CD14-positive monocyte (primary cell): Measurements from ENCODE around the gene KRTAP5-9. TPM values are rescaled to one million over a fixed set of nuclear protein-coding genes. Genes with fewer than 3 reads are reported as not detected.

Experiments used
- DNase-seq, 3 donors: peaks; one replicate each; pipeline ENCODE4 v3.0.0-alpha.2; 2011 to 2022
- H2AFZ ChIP-seq: 2 replicates; pipeline ENCODE4 v1.6.0; 2012; ENCODE audit warnings: mild to moderate bottlenecking, low read depth, low read length, inconsistent platforms; ENCODE audit not compliant: insufficient read depth, poor library complexity, severe bottlenecking
- H3K27ac ChIP-seq, 2 donors: 1 replicate in 1 of 2; 2 replicates in 1 of 2; pipeline ENCODE4 v1.5.1; 2012 to 2013; ENCODE audit warnings: low read length in 2 of 2, control low read depth in 1 of 2, inconsistent platforms in 1 of 2, low read depth in 1 of 2, mild to moderate bottlenecking in 1 of 2
- H3K27me3 ChIP-seq, 2 donors: one replicate each; pipeline versions ENCODE4 v1.6.0 to v1.6.1; 2011 to 2013; ENCODE audit warnings: low read length in 2 of 2; ENCODE audit not compliant: control insufficient read depth in 2 of 2, insufficient read depth in 2 of 2
- H3K36me3 ChIP-seq, 2 donors: replicated peaks in 1 of 2; 1 replicate in 1 of 2; 2 replicates in 1 of 2; pipeline versions ENCODE4 v1.5.1 to v1.6.1; 2012 to 2013; ENCODE audit warnings: low read length in 2 of 2, control low read depth in 1 of 2, inconsistent platforms in 1 of 2, mild to moderate bottlenecking in 1 of 2; ENCODE audit not compliant: insufficient read depth in 2 of 2, control insufficient read depth in 1 of 2
- H3K4me1 ChIP-seq, 2 donors: 1 replicate in 1 of 2; 2 replicates in 1 of 2; pipeline versions ENCODE4 v1.5.1 to v1.6.1; 2012 to 2013; ENCODE audit warnings: low read length in 2 of 2, control low read depth in 1 of 2, inconsistent platforms in 1 of 2, mild to moderate bottlenecking in 1 of 2, moderate library complexity in 1 of 2; ENCODE audit not compliant: insufficient read depth in 2 of 2, control insufficient read depth in 1 of 2
- H3K4me2 ChIP-seq: replicated peaks from 2 replicates; pipeline ENCODE3; 2012; ENCODE audit warnings: low read length, moderate library complexity, mild to moderate bottlenecking; ENCODE audit not compliant: poor library complexity, severe bottlenecking; ENCODE audit errors: extremely low read depth
- H3K4me3 ChIP-seq, 3 experiments: fragments of 200-600 bp in 1 of 3; sonication (generic) in 1 of 3; replicated peaks in 1 of 3; 1 replicate in 2 of 3; 2 replicates in 1 of 3; pipeline ENCODE4 v1.5.1; 2011 to 2013; ENCODE audit warnings: low read length in 3 of 3, mild to moderate bottlenecking in 3 of 3, control low read depth in 2 of 3, low read depth in 2 of 3, inconsistent platforms in 1 of 3, moderate library complexity in 1 of 3
- H3K79me2 ChIP-seq: 2 replicates; pipeline ENCODE4 v1.6.0; 2012; ENCODE audit warnings: mild to moderate bottlenecking, control low read depth, inconsistent platforms, low read length, moderate library complexity; ENCODE audit not compliant: insufficient read depth
- H3K9ac ChIP-seq: 2 replicates; pipeline ENCODE4 v1.6.0; 2017; ENCODE audit warnings: low read length, mild to moderate bottlenecking; ENCODE audit not compliant: insufficient read depth, poor library complexity, severe bottlenecking
- H3K9me3 ChIP-seq, 2 donors: replicated peaks in 1 of 2; 1 replicate in 1 of 2; 2 replicates in 1 of 2; pipeline versions ENCODE4 v1.5.1 to v1.6.1; 2012 to 2013; ENCODE audit warnings: low read length in 2 of 2, control low read depth in 1 of 2; ENCODE audit not compliant: control insufficient read depth in 1 of 2, insufficient read depth in 1 of 2
- H4K20me1 ChIP-seq: 2 replicates; pipeline ENCODE4 v1.6.0; 2012; ENCODE audit warnings: mild to moderate bottlenecking, low read length, control low read depth, moderate library complexity; ENCODE audit not compliant: insufficient read depth
- H3K27ac Mint-ChIP-seq, 7 donors: one replicate each; pipeline ENCODE4 v1.8.0; 2020; ENCODE audit warnings: mild to moderate bottlenecking in 7 of 7, mixed read lengths in 7 of 7, moderate library complexity in 6 of 7, inconsistent platforms in 2 of 7
- H3K27me3 Mint-ChIP-seq, 3 donors: one replicate each; pipeline ENCODE4 v1.8.0; 2021 to 2022; ENCODE audit warnings: low read depth in 3 of 3, mild to moderate bottlenecking in 3 of 3, mixed read lengths in 3 of 3, moderate library complexity in 3 of 3, inconsistent platforms in 1 of 3
- H3K36me3 Mint-ChIP-seq, 2 donors: one replicate each; pipeline ENCODE4 v1.8.0; 2020; ENCODE audit warnings: mixed read lengths in 2 of 2, inconsistent platforms in 1 of 2, mild to moderate bottlenecking in 1 of 2
- H3K4me1 Mint-ChIP-seq: one replicate; pipeline ENCODE4 v1.8.0; 2020; ENCODE audit warnings: mild to moderate bottlenecking, mixed read lengths
- H3K4me3 Mint-ChIP-seq, 2 donors: one replicate each; pipeline ENCODE4 v1.8.0; 2020; ENCODE audit warnings: mild to moderate bottlenecking in 2 of 2, mixed read lengths in 2 of 2, moderate library complexity in 1 of 2
- H3K9me3 Mint-ChIP-seq, 7 donors: one replicate each; pipeline ENCODE4 v1.8.0; 2020 to 2022; ENCODE audit warnings: mixed read lengths in 7 of 7, mild to moderate bottlenecking in 6 of 7, moderate library complexity in 6 of 7, inconsistent platforms in 2 of 7
- CTCF ChIP-seq: fragments of 200-600 bp; IDR thresholded peaks from one replicate; pipeline ENCODE4 v1.8.0; 2022; ENCODE audit warnings: antibody characterized with exemption, mild to moderate bottlenecking
- WGBS: methylation state at CpG from one replicate; pipeline ENCODE4 v1.1.5; 2013; ENCODE audit warnings: missing lambda C conversion rate; ENCODE audit not compliant: insufficient coverage; 5-methylcytosine and 5-hydroxymethylcytosine counted together
- intact Hi-C, 2 donors: fragments of 100-400 bp; cut with micrococcal nuclease; formaldehyde crosslinking; loops; one replicate each; pipeline versions ENCODE4 v1.15.0 to v1.15.1; 2023
- polyA plus RNA-seq, 3 donors: library from polyadenylated mRNA; depleted of rRNA in 1 of 3; unstranded in 2 of 3; stranded (reverse) in 1 of 3; fragments of 300-500 nt in 2 of 3; fragments of >200 nt in 1 of 3; fragmentation: Illumina TruSeq in 2 of 3; gene quantifications; 1 replicate in 2 of 3; 2 replicates in 1 of 3; pipeline ENCODE4 v1.2.3, GENCODE V29; 2012 to 2021

KRTAP5-9 gene
- polyA plus RNA-seq, 3 donors, result 0.29 TPM; not detected in 2

- Mint-ChIP-seq H3K27me3 (peaks cover 0 to 7% (median 4%) of the 10 kb centered on the region in 3 donors), H3K27ac (no peak overlapping the region)
- intact Hi-C loops, result no loop called here
These were observed 6.8 kb downstream of the KRTAP5-9 start for GRCh38 chr11:71554996-71555395.

GRCh38 chr11:71555508-71555907 lies 7.3 kb downstream of the KRTAP5-9 start:
- Mint-ChIP-seq H3K4me1 (peaks cover 7% of the 10 kb centered on the region), H3K27me3 (peaks cover 0 to 7% (median 4%) of the 10 kb centered on the region in 3 donors), H3K9me3 (peaks cover 0 to 3% (median 0%) of the 10 kb centered on the region in 7 donors), H3K36me3 (no peaks in the 10 kb centered on the region), H3K4me3 (no peak overlapping the region), H3K27ac (no peak overlapping the region)
- Histone ChIP-seq H3K4me3 (no peak overlapping the region), H3K27ac (no peak overlapping the region), H2AFZ (no peak overlapping the region), H3K79me2 (no peaks in the 10 kb centered on the region), H3K36me3 (no peaks in the 10 kb centered on the region), H3K9me3 (no peaks in the 10 kb centered on the region), H3K9ac (no peak overlapping the region), H4K20me1 (no peaks in the 10 kb centered on the region), H3K4me2 (no peak overlapping the region), H3K4me1 (peaks cover 0 to 4% of the 10 kb centered on the region in 2 donors), H3K27me3 (no peaks in the 10 kb centered on the region)
- DNase-seq, result no peak
- WGBS, result 97% methylated on average over 10 of the region's 11 CpGs
- intact Hi-C loops, result no loop called here
- no peak for TF ChIP-seq CTCF

More at GRCh38 chr11:71554996-71555395, 6.8 kb downstream of the KRTAP5-9 start:
- Histone ChIP-seq H3K9ac (no peak overlapping the region), H3K27me3 (no peaks in the 10 kb centered on the region), H3K4me1 (peaks cover 0 to 4% of the 10 kb centered on the region in 2 donors), H3K4me3 (no peak overlapping the region), H4K20me1 (no peaks in the 10 kb centered on the region), H3K9me3 (no peaks in the 10 kb centered on the region), H3K36me3 (no peaks in the 10 kb centered on the region), H2AFZ (no peak overlapping the region), H3K4me2 (no peak overlapping the region), H3K27ac (no peak overlapping the region), H3K79me2 (no peaks in the 10 kb centered on the region)
- WGBS, result 93% methylated on average over 6 of the region's 6 CpGs
- Mint-ChIP-seq H3K4me1 (peaks cover 7% of the 10 kb centered on the region), H3K9me3 (peaks cover 0 to 3% (median 0%) of the 10 kb centered on the region in 7 donors), H3K36me3 (no peaks in the 10 kb centered on the region), H3K4me3 (no peak overlapping the region)
- TF ChIP-seq CTCF, result no peak
- no peak for DNase-seq
